ENCODE measurements around the gene SLX9. TPM values are rescaled to one million over a fixed set of nuclear protein-coding genes. Genes with fewer than 3 reads are reported as not detected.

SLX9 gene
- total RNA-seq, 3 donors from 2014 or later = 15.8 to 17.7 (median 17.0) TPM

- Histone ChIP-seq H3K36me3 (no peaks in the 10 kb centered on the region), H3K9me3 (no peaks in the 10 kb centered on the region), H3K4me1 (peaks cover 0 to 8% of the 10 kb centered on the region in 2 donors), H3K27ac (no peak overlapping the region), H3K4me3 (no peak overlapping the region), H3K27me3 (no peaks in the 10 kb centered on the region)
- DNase-seq (ENCODE audit: low spot score in 2 of 2) = no peak
- no peak for TF ChIP-seq POLR2A (IDR thresholded peaks at IDR 0.05)
- no peak for TF ChIP-seq POLR2AphosphoS5 (IDR thresholded peaks at IDR 0.05)
- TF ChIP-seq CTCF (IDR thresholded peaks at IDR 0.05) = no peak
- intact Hi-C loops (cut with DNase I; ENCODE audit: low total_unique reads) = no loop called here
These were observed 75.1 kb downstream of the SLX9 start for GRCh38 chr21:45014747-45015468.

GRCh38 chr21:45015469-45015860 lies 75.6 kb downstream of the SLX9 start:
- TF ChIP-seq POLR2AphosphoS5 (IDR thresholded peaks at IDR 0.05) = no peak
- no peak for TF ChIP-seq CTCF (IDR thresholded peaks at IDR 0.05)
- TF ChIP-seq POLR2A (IDR thresholded peaks at IDR 0.05) = no peak
- no peak for DNase-seq (ENCODE audit: low spot score in 2 of 2)
- no peaks in the 10 kb centered on the region for H3K27me3 ChIP-seq
- intact Hi-C loops (cut with DNase I; ENCODE audit: low total_unique reads) = no loop called here
- H3K4me3 ChIP-seq = no peak overlapping the region
- no peaks in the 10 kb centered on the region for H3K36me3 ChIP-seq
- H3K9me3 ChIP-seq = no peaks in the 10 kb centered on the region
- H3K27ac ChIP-seq = no peak overlapping the region
- H3K4me1 ChIP-seq = peaks cover 0 to 8% of the 10 kb centered on the region in 2 donors

DNA sequence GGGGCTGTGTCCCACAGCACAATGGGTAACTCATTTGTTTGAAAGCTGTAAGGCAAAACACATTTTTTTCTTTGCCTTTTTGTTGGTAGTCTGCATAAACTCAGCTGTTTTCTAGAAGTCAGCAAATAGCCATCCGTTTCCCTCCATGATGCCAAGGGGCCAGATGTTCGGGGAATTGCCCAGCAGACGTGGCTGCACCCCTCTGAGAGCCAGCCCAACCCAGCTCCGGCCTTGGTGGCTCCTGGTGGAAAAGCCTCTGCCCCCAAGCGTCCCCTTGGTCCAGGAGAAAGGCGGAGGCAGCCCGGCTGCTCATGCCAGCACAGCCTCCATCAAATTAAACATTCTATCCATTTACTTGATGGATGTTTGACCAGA lies 76.2 kb downstream of the SLX9 start:
- Histone ChIP-seq H3K4me1 (peaks cover 0 to 8% of the 10 kb centered on the region in 2 donors), H3K27me3 (no peaks in the 10 kb centered on the region), H3K36me3 (no peaks in the 10 kb centered on the region), H3K9me3 (no peaks in the 10 kb centered on the region), H3K4me3 (no peak overlapping the region), H3K27ac (no peak overlapping the region)
- no peak for DNase-seq (ENCODE audit: low spot score in 2 of 2)
- TF ChIP-seq CTCF (IDR thresholded peaks at IDR 0.05) (no peak), POLR2AphosphoS5 (IDR thresholded peaks at IDR 0.05) (no peak), POLR2A (IDR thresholded peaks at IDR 0.05) (no peak)
- intact Hi-C loops (cut with DNase I; ENCODE audit: low total_unique reads) = no loop called here

DNA sequence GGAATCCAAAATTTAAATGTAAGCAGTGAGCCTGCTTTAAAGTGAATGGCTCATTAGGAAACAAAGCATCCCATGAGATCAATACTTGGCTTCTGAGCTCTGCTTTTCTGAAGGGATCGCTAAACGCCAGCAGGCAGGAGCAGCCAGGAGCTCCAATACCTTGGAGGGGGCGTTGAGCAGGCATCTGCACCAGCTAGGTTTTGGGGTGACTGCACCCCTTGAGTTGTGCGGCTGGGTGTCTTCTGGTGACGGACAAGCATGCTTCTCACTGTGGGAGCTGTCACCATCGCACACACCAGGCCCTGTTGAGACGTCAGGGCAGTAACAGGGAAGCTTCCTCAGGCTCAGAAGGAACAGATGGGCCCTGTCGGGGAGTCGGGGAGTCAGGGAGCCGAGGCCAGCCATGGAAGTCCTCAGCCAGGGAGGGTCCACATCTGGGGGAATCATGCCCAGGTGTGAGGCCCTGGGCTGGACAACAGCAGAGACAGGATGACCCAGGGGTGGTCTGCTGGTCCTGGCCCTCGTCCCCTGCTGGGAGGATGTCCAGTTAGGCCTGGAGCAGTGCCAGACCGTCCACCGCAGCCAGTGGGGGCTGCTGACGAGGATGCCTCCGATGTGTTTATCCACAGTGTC lies 76.7 kb downstream of the SLX9 start:
- Histone ChIP-seq H3K27ac (no peak overlapping the region), H3K27me3 (no peaks in the 10 kb centered on the region), H3K4me1 (peaks cover 0 to 8% of the 10 kb centered on the region in 2 donors), H3K9me3 (no peaks in the 10 kb centered on the region), H3K4me3 (no peak overlapping the region), H3K36me3 (no peaks in the 10 kb centered on the region)
- intact Hi-C loops (cut with DNase I; ENCODE audit: low total_unique reads) = no loop called here
- TF ChIP-seq CTCF (IDR thresholded peaks at IDR 0.05) (no peak), POLR2A (IDR thresholded peaks at IDR 0.05) (no peak), POLR2AphosphoS5 (IDR thresholded peaks at IDR 0.05) (no peak)
- DNase-seq (ENCODE audit: low spot score in 2 of 2) = no peak

Measured in breast epithelium (tissue), 4 donors.